ENCODE measurements around the gene TMEM225.
"Not testable (repeated sequence)": the region's sequence is repeated elsewhere in the genome, so short reads cannot be mapped to it uniquely, and the experiment has no call there.

Gene TMEM225

GRCh38 chr11:123892031-123892430 is 6.6 kb upstream of the TMEM225 start:
- ATAC-seq, result no peak
- TF ChIP-seq GLIS3 (CRISPR knock-in tag; IDR thresholded peaks at IDR 0.05) (no peak), TCF4 (CRISPR knock-in tag; IDR thresholded peaks at IDR 0.05; ENCODE audit: borderline replicate concordance) (no peak), BACH2 (CRISPR knock-in tag; IDR thresholded peaks at IDR 0.05; ENCODE audit: borderline replicate concordance) (no peak), CREB5 (CRISPR knock-in tag; IDR thresholded peaks at IDR 0.05; ENCODE audit: low read depth) (no peak), CSDC2 (CRISPR knock-in tag; IDR thresholded peaks at IDR 0.05) (no peak), ZFP30 (CRISPR knock-in tag; IDR thresholded peaks at IDR 0.05) (no peak), OSR1 (CRISPR knock-in tag; IDR thresholded peaks at IDR 0.05) (no peak), CSRNP3 (CRISPR knock-in tag; IDR thresholded peaks at IDR 0.05) (no peak)

DNA sequence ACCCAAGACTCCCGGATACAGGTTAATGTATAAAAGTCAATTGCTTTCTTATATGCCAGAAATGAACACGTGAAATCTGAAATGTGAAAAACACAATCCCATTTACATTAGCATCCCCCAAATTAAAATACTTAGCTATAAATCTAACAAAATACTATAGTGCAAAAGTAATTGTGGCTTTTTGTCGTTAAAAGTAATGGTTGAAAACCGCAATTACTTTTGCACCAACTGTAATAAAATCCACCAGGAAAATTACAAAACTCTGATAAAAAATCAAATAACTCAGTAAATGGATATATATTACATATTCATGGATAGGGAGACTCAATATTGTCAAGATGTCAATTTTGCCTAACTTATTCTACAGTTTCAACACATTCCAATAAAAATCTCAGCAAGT is 4.6 kb downstream of the TMEM225 start:
- no peak for ATAC-seq
- TF ChIP-seq, protein P1, sequence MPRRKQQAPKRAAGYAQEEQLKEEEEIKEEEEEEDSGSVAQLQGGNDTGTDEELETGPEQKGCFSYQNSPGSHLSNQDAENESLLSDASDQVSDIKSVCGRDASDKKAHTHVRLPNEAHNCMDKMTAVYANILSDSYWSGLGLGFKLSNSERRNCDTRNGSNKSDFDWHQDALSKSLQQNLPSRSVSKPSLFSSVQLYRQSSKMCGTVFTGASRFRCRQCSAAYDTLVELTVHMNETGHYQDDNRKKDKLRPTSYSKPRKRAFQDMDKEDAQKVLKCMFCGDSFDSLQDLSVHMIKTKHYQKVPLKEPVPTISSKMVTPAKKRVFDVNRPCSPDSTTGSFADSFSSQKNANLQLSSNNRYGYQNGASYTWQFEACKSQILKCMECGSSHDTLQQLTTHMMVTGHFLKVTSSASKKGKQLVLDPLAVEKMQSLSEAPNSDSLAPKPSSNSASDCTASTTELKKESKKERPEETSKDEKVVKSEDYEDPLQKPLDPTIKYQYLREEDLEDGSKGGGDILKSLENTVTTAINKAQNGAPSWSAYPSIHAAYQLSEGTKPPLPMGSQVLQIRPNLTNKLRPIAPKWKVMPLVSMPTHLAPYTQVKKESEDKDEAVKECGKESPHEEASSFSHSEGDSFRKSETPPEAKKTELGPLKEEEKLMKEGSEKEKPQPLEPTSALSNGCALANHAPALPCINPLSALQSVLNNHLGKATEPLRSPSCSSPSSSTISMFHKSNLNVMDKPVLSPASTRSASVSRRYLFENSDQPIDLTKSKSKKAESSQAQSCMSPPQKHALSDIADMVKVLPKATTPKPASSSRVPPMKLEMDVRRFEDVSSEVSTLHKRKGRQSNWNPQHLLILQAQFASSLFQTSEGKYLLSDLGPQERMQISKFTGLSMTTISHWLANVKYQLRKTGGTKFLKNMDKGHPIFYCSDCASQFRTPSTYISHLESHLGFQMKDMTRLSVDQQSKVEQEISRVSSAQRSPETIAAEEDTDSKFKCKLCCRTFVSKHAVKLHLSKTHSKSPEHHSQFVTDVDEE (CRISPR knock-in tag; IDR thresholded peaks at IDR 0.05), result no peak

GRCh38 chr11:123867795-123868194 is 17.7 kb downstream of the TMEM225 start:
- not testable (repeated sequence) for ATAC-seq

DNA sequence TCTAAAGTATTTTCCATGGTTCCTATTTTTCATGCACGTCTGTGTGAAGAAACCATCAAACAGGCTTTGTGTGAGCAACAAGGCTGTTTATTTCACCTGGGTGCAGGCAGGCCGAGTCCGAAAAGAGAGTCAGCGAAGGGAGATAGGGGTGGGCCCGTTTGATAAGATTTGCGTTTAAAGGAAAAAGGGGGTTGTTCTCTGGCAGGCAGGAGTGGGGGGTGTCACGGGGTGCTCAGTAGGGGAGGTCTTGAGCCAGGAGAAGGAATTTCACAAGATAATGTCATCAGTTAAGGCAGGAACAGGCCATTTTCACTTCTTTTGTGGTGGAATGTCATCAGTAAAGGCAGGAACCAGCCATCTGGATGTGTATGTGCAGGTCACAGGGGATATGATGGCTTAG is 20.2 kb downstream of the TMEM225 start:
- ATAC-seq, result not testable (repeated sequence)

DNA sequence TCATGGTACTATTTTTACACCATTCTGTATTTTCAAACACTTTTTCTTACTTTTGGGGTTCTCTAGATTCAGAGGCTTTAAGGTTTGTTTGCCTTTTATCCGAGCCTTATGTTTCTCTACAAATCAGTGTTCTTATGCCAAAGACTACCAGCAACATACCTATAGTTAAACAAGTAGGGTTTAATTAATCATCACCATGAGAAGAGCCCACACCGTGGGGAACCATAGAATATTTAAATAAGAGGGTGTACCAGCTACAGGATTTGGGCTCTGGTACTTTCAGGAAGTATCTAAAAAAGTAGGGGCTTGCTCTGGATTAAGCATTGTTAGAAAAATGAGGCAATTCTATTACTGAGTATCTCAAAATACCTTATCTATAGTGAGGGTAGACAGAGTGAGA is 25.7 kb downstream of the TMEM225 start:
- TF ChIP-seq ARNTL (CRISPR knock-in tag; IDR thresholded peaks at IDR 0.05; ENCODE audit: borderline replicate concordance, low read depth), result no peak
- TF ChIP-seq, protein P2, sequence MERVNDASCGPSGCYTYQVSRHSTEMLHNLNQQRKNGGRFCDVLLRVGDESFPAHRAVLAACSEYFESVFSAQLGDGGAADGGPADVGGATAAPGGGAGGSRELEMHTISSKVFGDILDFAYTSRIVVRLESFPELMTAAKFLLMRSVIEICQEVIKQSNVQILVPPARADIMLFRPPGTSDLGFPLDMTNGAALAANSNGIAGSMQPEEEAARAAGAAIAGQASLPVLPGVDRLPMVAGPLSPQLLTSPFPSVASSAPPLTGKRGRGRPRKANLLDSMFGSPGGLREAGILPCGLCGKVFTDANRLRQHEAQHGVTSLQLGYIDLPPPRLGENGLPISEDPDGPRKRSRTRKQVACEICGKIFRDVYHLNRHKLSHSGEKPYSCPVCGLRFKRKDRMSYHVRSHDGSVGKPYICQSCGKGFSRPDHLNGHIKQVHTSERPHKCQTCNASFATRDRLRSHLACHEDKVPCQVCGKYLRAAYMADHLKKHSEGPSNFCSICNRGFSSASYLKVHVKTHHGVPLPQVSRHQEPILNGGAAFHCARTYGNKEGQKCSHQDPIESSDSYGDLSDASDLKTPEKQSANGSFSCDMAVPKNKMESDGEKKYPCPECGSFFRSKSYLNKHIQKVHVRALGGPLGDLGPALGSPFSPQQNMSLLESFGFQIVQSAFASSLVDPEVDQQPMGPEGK (CRISPR knock-in tag; IDR thresholded peaks at IDR 0.05; ENCODE audit: borderline replicate concordance), result no peak
- no peak for TF ChIP-seq CREB5 (CRISPR knock-in tag; IDR thresholded peaks at IDR 0.05; ENCODE audit: low read depth)
- TF ChIP-seq, protein P1 (CRISPR knock-in tag; IDR thresholded peaks at IDR 0.05), result no peak
- TF ChIP-seq TCF4 (CRISPR knock-in tag; IDR thresholded peaks at IDR 0.05; ENCODE audit: borderline replicate concordance), result no peak
- TF ChIP-seq ZC3H10 (CRISPR knock-in tag; IDR thresholded peaks at IDR 0.05), result no peak
- TF ChIP-seq ZNF565 (CRISPR knock-in tag; conservative IDR thresholded peaks at IDR 0.05; ENCODE audit: low read depth), result no peak
- TF ChIP-seq SNAI2 (CRISPR knock-in tag; IDR thresholded peaks at IDR 0.05), result no peak
- no peak for TF ChIP-seq ZFP30 (CRISPR knock-in tag; IDR thresholded peaks at IDR 0.05)
- ATAC-seq, result no peak
